K562 (cell line): ENCODE results near the gene ZNF143. TPM values are rescaled to one million over a fixed set of nuclear protein-coding genes. Genes with fewer than 3 reads are reported as not detected.
A peak's percentile ranks its signal among the peaks of the same experiment; 100 is the strongest.

Source experiments
- ARID4B ChIP-seq: sonication (generic); formaldehyde crosslinking; IDR thresholded peaks from 2 replicates; pipeline ENCODE4 v1.8.0; 2022; ENCODE audit warnings: mild to moderate bottlenecking, missing genetic modification reagents
- CREB3 ChIP-seq: fragments of 450-650 bp; conservative IDR thresholded peaks from 2 replicates; pipeline ENCODE4 v1.6.1; 2016; ENCODE audit warnings: missing genetic modification characterization, low read depth, mild to moderate bottlenecking, missing compliant biosample characterization, moderate library complexity
- HBP1 ChIP-seq: fragments of 450-650 bp; formaldehyde crosslinking; IDR thresholded peaks from 2 replicates; pipeline ENCODE4 v1.4.0; 2022; ENCODE audit warnings: missing genetic modification characterization
- HMG20A ChIP-seq: fragments of 450-650 bp; formaldehyde crosslinking; conservative IDR thresholded peaks from 2 replicates; pipeline ENCODE4 v1.4.0; 2020; ENCODE audit warnings: mild to moderate bottlenecking, mixed read lengths
- ILF3 ChIP-seq: fragments of 450-650 bp; IDR thresholded peaks from 2 replicates; pipeline ENCODE4 v1.6.1; 2018; ENCODE audit warnings: antibody characterized with exemption, mild to moderate bottlenecking, moderate library complexity, borderline replicate concordance
- KLF16 ChIP-seq: IDR thresholded peaks from 2 replicates; pipeline ENCODE4 v1.6.1; 2016; ENCODE audit warnings: antibody characterized with exemption
- LCOR ChIP-seq: sonication (generic); formaldehyde crosslinking; IDR thresholded peaks from 2 replicates; pipeline ENCODE4 v1.8.0; 2022; ENCODE audit warnings: mild to moderate bottlenecking, missing genetic modification reagents
- MECOM ChIP-seq: fragments of 250-450 bp; sonication (Bioruptor Pico); IDR thresholded peaks from 2 replicates; pipeline ENCODE4 v1.8.0; 2022; ENCODE audit warnings: inconsistent platforms
- MEIS2 ChIP-seq: fragments of 450-650 bp; IDR thresholded peaks from 2 replicates; pipeline ENCODE4 v1.6.1; 2014; ENCODE audit warnings: mild to moderate bottlenecking; ENCODE audit not compliant: partially characterized antibody
- PHF20 ChIP-seq: fragments of 450-650 bp; IDR thresholded peaks from 2 replicates; pipeline ENCODE4 v1.6.1; 2018; ENCODE audit not compliant: partially characterized antibody
- POLR2H ChIP-seq: IDR thresholded peaks from 2 replicates; pipeline ENCODE4 v1.6.1; 2016; ENCODE audit warnings: missing genetic modification characterization, low read depth, mild to moderate bottlenecking, control low read depth, missing compliant biosample characterization, moderate library complexity
- RREB1 ChIP-seq: fragments of 250-450 bp; sonication (Bioruptor Pico); IDR thresholded peaks from 2 replicates; pipeline ENCODE4 v1.4.0; 2020
- polyA plus RNA-seq, 8 experiments: library from polyadenylated mRNA; depleted of rRNA in 4 of 8; stranded (reverse) in 5 of 8; unstranded in 3 of 8; fragments of >200 nt; fragmentation: Nextera tagmentation in 2 of 8; fragmentation: Illumina TruSeq in 1 of 8; extraction: Ambion mirVana in 2 of 8; extraction: Trizol in 1 of 8; gene quantifications; 2 replicates each; pipeline versions ENCODE4 v1.2.1 to v1.2.3, GENCODE V29; 2011 to 2014; ENCODE audit warnings: inconsistent platforms in 1 of 8, missing spikeins in 1 of 8
- total RNA-seq, 7 experiments: library from RNA; depleted of rRNA in 6 of 7; stranded (reverse); fragments of >200 nt in 6 of 7; fragmentation: Illumina TruSeq in 2 of 7; extraction: Trizol in 2 of 7; gene quantifications; 2 replicates each; pipeline versions ENCODE4 v1.2.1 to v1.2.3, GENCODE V29; 2011 to 2021; ENCODE audit warnings: low replicate concordance in 1 of 7

ZNF143 gene
- total and polyA plus RNA-seq, 9 of the 15 experiments (the other 6 are each of a cell fraction or from before 2014, with no cell fraction given), result 18.4 to 58.5 (median 27.1) TPM

- TF ChIP-seq ARID4B (CRISPR knock-in tag) (peak; percentile 80; the same call in 1 of the 2 replicates), POLR2H (tag) (peak; percentile 90), KLF16 (no peak), HMG20A (no peak), PHF20 (peak; percentile 71), ILF3 (no peak), MEIS2 (no peak), LCOR (CRISPR knock-in tag) (peak; percentile 92; the same call in 1 of the 2 replicates), RREB1 (CRISPR knock-in tag) (no peak), HBP1 (no peak), CREB3 (tag) (no peak), MECOM (CRISPR knock-in tag) (no peak)
Measured at GRCh38 chr11:9573052-9573774, 112.4 kb downstream of the ZNF143 start, which contains the start of gene WEE1 (continued).
